ENCODE data around the gene VIPR2.

DNA sequence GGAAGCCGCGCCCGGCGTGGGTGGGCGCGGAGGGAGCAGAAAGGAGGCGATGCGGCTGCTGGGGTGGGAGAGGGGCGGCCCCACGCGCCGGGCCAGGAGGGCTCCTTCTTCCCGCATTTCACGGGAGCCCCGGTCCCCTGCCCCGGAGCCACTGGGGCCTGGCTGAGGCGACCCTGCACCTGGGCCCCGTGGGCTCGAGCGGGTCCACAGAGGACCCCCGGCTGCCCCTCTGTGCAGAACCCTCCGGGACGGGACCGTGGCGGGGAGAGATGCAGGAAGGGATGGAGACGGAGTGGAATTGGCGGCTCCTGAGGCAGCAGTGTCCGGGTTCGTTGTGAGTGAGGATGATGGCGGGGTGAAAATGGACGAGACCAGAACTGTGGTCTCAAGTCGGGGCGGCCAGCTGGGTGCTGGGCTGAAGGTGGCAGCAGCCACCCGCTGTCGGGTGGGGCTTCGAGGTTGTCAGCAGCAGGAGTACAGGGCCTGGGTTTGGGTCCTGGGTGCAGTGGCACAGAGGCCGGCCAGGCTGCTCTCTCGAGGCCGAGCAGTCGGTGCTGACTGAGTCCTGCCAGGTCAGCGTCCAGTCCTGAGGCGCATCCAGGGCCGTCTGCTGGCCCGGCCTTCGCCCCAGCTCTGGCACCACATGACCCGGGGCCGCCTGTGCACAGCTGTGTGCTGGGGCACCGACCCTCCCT lies 80.4 kb downstream of the VIPR2 start:
- TF ChIP-seq, protein P1, sequence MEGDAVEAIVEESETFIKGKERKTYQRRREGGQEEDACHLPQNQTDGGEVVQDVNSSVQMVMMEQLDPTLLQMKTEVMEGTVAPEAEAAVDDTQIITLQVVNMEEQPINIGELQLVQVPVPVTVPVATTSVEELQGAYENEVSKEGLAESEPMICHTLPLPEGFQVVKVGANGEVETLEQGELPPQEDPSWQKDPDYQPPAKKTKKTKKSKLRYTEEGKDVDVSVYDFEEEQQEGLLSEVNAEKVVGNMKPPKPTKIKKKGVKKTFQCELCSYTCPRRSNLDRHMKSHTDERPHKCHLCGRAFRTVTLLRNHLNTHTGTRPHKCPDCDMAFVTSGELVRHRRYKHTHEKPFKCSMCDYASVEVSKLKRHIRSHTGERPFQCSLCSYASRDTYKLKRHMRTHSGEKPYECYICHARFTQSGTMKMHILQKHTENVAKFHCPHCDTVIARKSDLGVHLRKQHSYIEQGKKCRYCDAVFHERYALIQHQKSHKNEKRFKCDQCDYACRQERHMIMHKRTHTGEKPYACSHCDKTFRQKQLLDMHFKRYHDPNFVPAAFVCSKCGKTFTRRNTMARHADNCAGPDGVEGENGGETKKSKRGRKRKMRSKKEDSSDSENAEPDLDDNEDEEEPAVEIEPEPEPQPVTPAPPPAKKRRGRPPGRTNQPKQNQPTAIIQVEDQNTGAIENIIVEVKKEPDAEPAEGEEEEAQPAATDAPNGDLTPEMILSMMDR (IDR thresholded peaks at IDR 0.05): no peak
- TF ChIP-seq POLR2A (IDR thresholded peaks at IDR 0.05): no peak
- TF ChIP-seq POLR2AphosphoS5 (IDR thresholded peaks at IDR 0.05): no peak
